NCI-H146 (cell line): ENCODE measurements around the gene PEX12.
"Not testable (repeated sequence)": the region's sequence is repeated elsewhere in the genome, so short reads cannot be mapped to it uniquely, and the experiment has no call there.

ENCODE experiments used
- DNase-seq: peaks from one replicate; lab custom pipeline; 2025; lab: John Stamatoyannopoulos, UW

PEX12 gene

GRCh38 chr17:35577830-35578196, 558 bp downstream of the PEX12 start:
- DNase-seq = no peak

- no peak for DNase-seq
These were observed 2.6 kb downstream of the PEX12 start for GRCh38 chr17:35575759-35576158.

- DNase-seq = no peak
These were observed 9.0 kb downstream of the PEX12 start for GRCh38 chr17:35569405-35569804.

- DNase-seq = no peak
These were observed 9.8 kb downstream of the PEX12 start for GRCh38 chr17:35568561-35568960.

GRCh38 chr17:35566968-35567367, 11.4 kb downstream of the PEX12 start:
- no peak for DNase-seq

- not testable (repeated sequence) for DNase-seq
These were observed 15.2 kb downstream of the PEX12 start for GRCh38 chr17:35563181-35563580.

- no peak for DNase-seq
These were observed 17.7 kb downstream of the PEX12 start, which contains the start of gene SLFN14 for GRCh38 chr17:35560703-35561102. TSS of gene SLFN14 (minus strand) at chr17:35560819. CDS start at chr17:35558062, 2,757 bp downstream.

GRCh38 chr17:35559495-35560210, 18.7 kb downstream of the PEX12 start:
- no peak for DNase-seq

- DNase-seq = no peak
These were observed 21.0 kb downstream of the PEX12 start for GRCh38 chr17:35557353-35557752.

- no peak for DNase-seq
These were observed 22.7 kb downstream of the PEX12 start for GRCh38 chr17:35555691-35556090.

- DNase-seq = no peak
These were observed 23.7 kb downstream of the PEX12 start for GRCh38 chr17:35554668-35555067.

- no peak for DNase-seq
These were observed 25.1 kb downstream of the PEX12 start for GRCh38 chr17:35553310-35553709.

- no peak for DNase-seq
These were observed 29.4 kb downstream of the PEX12 start for GRCh38 chr17:35548978-35549377.

GRCh38 chr17:35548208-35548810, 30.1 kb downstream of the PEX12 start:
- DNase-seq = no peak

- DNase-seq = no peak
These were observed 31.9 kb downstream of the PEX12 start for GRCh38 chr17:35546487-35546886.

GRCh38 chr17:35545150-35545549, 33.2 kb downstream of the PEX12 start:
- no peak for DNase-seq

GRCh38 chr17:35543856-35544255, 34.5 kb downstream of the PEX12 start:
- DNase-seq = no peak

GRCh38 chr17:35542990-35543389, 35.4 kb downstream of the PEX12 start:
- DNase-seq = no peak

- DNase-seq = no peak
These were observed 36.9 kb downstream of the PEX12 start for GRCh38 chr17:35541434-35541833.

GRCh38 chr17:35540589-35541404, 37.6 kb downstream of the PEX12 start:
- DNase-seq = no peak

GRCh38 chr17:35539659-35540026, 38.7 kb downstream of the PEX12 start:
- DNase-seq = no peak

GRCh38 chr17:35537601-35538141, 40.7 kb downstream of the PEX12 start, which contains the start of gene SLFN12L:
TSS of gene SLFN12L (minus strand) at chr17:35537678. CDS start at chr17:35522364, 15,314 bp downstream.
- DNase-seq = no peak
